Nephron progenitor cell (in vitro differentiated cells): Measurements from ENCODE around the gene NR5A1.

Experiments used
- DNase-seq: peaks from one replicate; pipeline ENCODE4 v3.0.0; 2021
- H3K27ac Mint-ChIP-seq: 2 replicates; pipeline ENCODE4 v1.8.0; 2021; ENCODE audit warnings: mild to moderate bottlenecking, moderate library complexity, mixed read lengths
- H3K27me3 Mint-ChIP-seq: 2 replicates; pipeline ENCODE4 v1.8.0; 2021; ENCODE audit warnings: mild to moderate bottlenecking, low read depth, mixed read lengths; ENCODE audit not compliant: poor library complexity
- H3K36me3 Mint-ChIP-seq: 2 replicates; pipeline ENCODE4 v1.8.0; 2021; ENCODE audit warnings: low read depth, mixed read lengths
- H3K4me1 Mint-ChIP-seq: 2 replicates; pipeline ENCODE4 v1.8.0; 2021; ENCODE audit warnings: mixed read lengths
- H3K4me3 Mint-ChIP-seq: 2 replicates; pipeline ENCODE4 v1.8.0; 2021; ENCODE audit warnings: mild to moderate bottlenecking, moderate library complexity, mixed read lengths
- H3K9me3 Mint-ChIP-seq: 2 replicates; pipeline ENCODE4 v1.8.0; 2021; ENCODE audit warnings: mild to moderate bottlenecking, moderate library complexity, mixed read lengths
- CTCF ChIP-seq: fragments of 200-600 bp; sonication (generic); IDR thresholded peaks from 2 replicates; pipeline ENCODE4 v1.5.0; 2021; ENCODE audit warnings: antibody characterized with exemption

Gene NR5A1

GRCh38 chr9:124522121-124523098 is 15.2 kb upstream of the NR5A1 start:
- DNase-seq, result no peak
- H3K27ac Mint-ChIP-seq, result no peak overlapping the region
- no peak for TF ChIP-seq CTCF
- H3K4me3 Mint-ChIP-seq, result no peak overlapping the region
- no peaks in the 10 kb centered on the region for H3K27me3 Mint-ChIP-seq
- peaks cover 75% of the 10 kb centered on the region for H3K36me3 Mint-ChIP-seq
- H3K9me3 Mint-ChIP-seq, result no peaks in the 10 kb centered on the region
- no peaks in the 10 kb centered on the region for H3K4me1 Mint-ChIP-seq

- H3K4me1 Mint-ChIP-seq, result no peaks in the 10 kb centered on the region
- H3K27ac Mint-ChIP-seq, result no peak overlapping the region
- no peak overlapping the region for H3K4me3 Mint-ChIP-seq
- no peaks in the 10 kb centered on the region for H3K9me3 Mint-ChIP-seq
- DNase-seq, result no peak
- H3K36me3 Mint-ChIP-seq, result peaks cover 75% of the 10 kb centered on the region
- H3K27me3 Mint-ChIP-seq, result no peaks in the 10 kb centered on the region
- no peak for TF ChIP-seq CTCF
These were observed 13.9 kb upstream of the NR5A1 start for GRCh38 chr9:124521142-124521541.

GRCh38 chr9:124520206-124520596 is 13.0 kb upstream of the NR5A1 start:
- Mint-ChIP-seq H3K27ac (no peak overlapping the region), H3K9me3 (no peaks in the 10 kb centered on the region), H3K36me3 (peaks cover 68% of the 10 kb centered on the region), H3K4me3 (no peak overlapping the region), H3K27me3 (no peaks in the 10 kb centered on the region), H3K4me1 (no peaks in the 10 kb centered on the region)
- no peak for DNase-seq
- TF ChIP-seq CTCF, result no peak

- Mint-ChIP-seq H3K27ac (no peak overlapping the region), H3K4me1 (peaks cover 3% of the 10 kb centered on the region), H3K9me3 (no peaks in the 10 kb centered on the region), H3K27me3 (peaks cover 3% of the 10 kb centered on the region), H3K4me3 (no peak overlapping the region), H3K36me3 (peaks cover 58% of the 10 kb centered on the region)
- no peak for DNase-seq
- TF ChIP-seq CTCF, result no peak
These were observed 10.9 kb upstream of the NR5A1 start for GRCh38 chr9:124518116-124518515.

- no peak overlapping the region for H3K4me3 Mint-ChIP-seq
- DNase-seq, result no peak
- H3K27ac Mint-ChIP-seq, result no peak overlapping the region
- no peak for TF ChIP-seq CTCF
- H3K4me1 Mint-ChIP-seq, result peaks cover 6% of the 10 kb centered on the region
- peaks cover 6% of the 10 kb centered on the region for H3K27me3 Mint-ChIP-seq
- no peaks in the 10 kb centered on the region for H3K9me3 Mint-ChIP-seq
- peaks cover 54% of the 10 kb centered on the region for H3K36me3 Mint-ChIP-seq
These were observed 10.4 kb upstream of the NR5A1 start for GRCh38 chr9:124517600-124517999.

- Mint-ChIP-seq H3K9me3 (no peaks in the 10 kb centered on the region), H3K27ac (peak overlapping the region; percentile 60), H3K36me3 (peaks cover 27% of the 10 kb centered on the region), H3K27me3 (peaks cover 14% of the 10 kb centered on the region), H3K4me1 (peaks cover 17% of the 10 kb centered on the region), H3K4me3 (no peak overlapping the region)
- no peak for TF ChIP-seq CTCF
- DNase-seq, result no peak
These were observed 7.7 kb upstream of the NR5A1 start for GRCh38 chr9:124514874-124515273.
